D721Med (cell line): ENCODE data around the gene ZNF764.
"Not testable (repeated sequence)": the region's sequence is repeated elsewhere in the genome, so short reads cannot be mapped to it uniquely, and the experiment has no call there.

ENCODE experiments used
- DNase-seq: peaks from one replicate; pipeline ENCODE4 v3.0.0; 2011; ENCODE audit warnings: low spot score; ENCODE audit not compliant: insufficient read length
- FAIRE-seq: peaks from 2 replicates; lab custom pipeline; 2011; peaks lifted over from hg19 to GRCh38; lab: Jason Lieb, UNC
- CTCF ChIP-seq: IDR thresholded peaks from 2 replicates; pipeline ENCODE4 v1.5.1; 2012; ENCODE audit warnings: mild to moderate bottlenecking, control low read depth; ENCODE audit not compliant: insufficient read depth; ENCODE audit errors: missing control alignments

Gene ZNF764

GRCh38 chr16:30523768-30524574 is 34.2 kb downstream of the ZNF764 start:
- no peak for TF ChIP-seq CTCF
- FAIRE-seq = no peak
- DNase-seq = no peak

- not testable (repeated sequence) for DNase-seq
Measured at GRCh38 chr16:30522702-30523463, 35.3 kb downstream of the ZNF764 start.

GRCh38 chr16:30521873-30522641 is 36.1 kb downstream of the ZNF764 start:
- DNase-seq (no peak), FAIRE-seq (no peak)
- no peak for TF ChIP-seq CTCF

More at GRCh38 chr16:30522702-30523463, 35.3 kb downstream of the ZNF764 start:
- not testable (repeated sequence) for FAIRE-seq

GRCh38 chr16:30521476-30521872 is 36.7 kb downstream of the ZNF764 start:
- no peak for TF ChIP-seq CTCF
- FAIRE-seq (no peak), DNase-seq (no peak)

- DNase-seq = no peak
- TF ChIP-seq CTCF = no peak
Measured at GRCh38 chr16:30519120-30520049, 38.8 kb downstream of the ZNF764 start.

GRCh38 chr16:30518552-30518951 is 39.6 kb downstream of the ZNF764 start:
- DNase-seq = no peak
- TF ChIP-seq CTCF = no peak
- no peak for FAIRE-seq

More at GRCh38 chr16:30519120-30520049, 38.8 kb downstream of the ZNF764 start:
- FAIRE-seq = no peak
